Chondrocyte (in vitro differentiated cells): Measurements from ENCODE around the gene GALNT2. TPM values are rescaled to one million over a fixed set of nuclear protein-coding genes. Genes with fewer than 3 reads are reported as not detected.
A peak's percentile ranks its signal among the peaks of the same experiment; 100 is the strongest.

Experiments used
- DNase-seq: peaks from one replicate; pipeline ENCODE4 v3.0.0; 2021; ENCODE audit warnings: mixed read lengths, low spot score
- H3K27ac Mint-ChIP-seq: one replicate; pipeline ENCODE4 v1.8.0; 2021; ENCODE audit warnings: mild to moderate bottlenecking, moderate library complexity, mixed read lengths; ENCODE audit not compliant: unreplicated experiment
- H3K27me3 Mint-ChIP-seq: 2 replicates; pipeline ENCODE4 v1.8.0; 2021; ENCODE audit warnings: low read depth, mixed read lengths
- H3K36me3 Mint-ChIP-seq: 2 replicates; pipeline ENCODE4 v1.8.0; 2021; ENCODE audit warnings: low read depth, mixed read lengths
- H3K4me1 Mint-ChIP-seq: 2 replicates; pipeline ENCODE4 v1.8.0; 2021; ENCODE audit warnings: low read depth, mild to moderate bottlenecking, mixed read lengths
- H3K4me3 Mint-ChIP-seq: one replicate; pipeline ENCODE4 v1.8.0; 2021; ENCODE audit warnings: mild to moderate bottlenecking, moderate library complexity, mixed read lengths; ENCODE audit not compliant: unreplicated experiment
- H3K9me3 Mint-ChIP-seq: 2 replicates; pipeline ENCODE4 v1.8.0; 2021; ENCODE audit warnings: low read depth, mixed read lengths
- total RNA-seq: library from RNA; stranded (reverse); gene quantifications from 3 replicates; pipeline ENCODE4 v1.2.1, GENCODE V29; 2021
- TF ChIP-seq, protein P1 (sequence below): fragments of 200-600 bp; sonication (generic); IDR thresholded peaks from 2 replicates; pipeline ENCODE4 v1.5.0; 2021; ENCODE audit warnings: antibody characterized with exemption, mild to moderate bottlenecking, moderate library complexity

Gene GALNT2
- total RNA-seq, 1 donor from 2014 or later, result 223 TPM

DNA sequence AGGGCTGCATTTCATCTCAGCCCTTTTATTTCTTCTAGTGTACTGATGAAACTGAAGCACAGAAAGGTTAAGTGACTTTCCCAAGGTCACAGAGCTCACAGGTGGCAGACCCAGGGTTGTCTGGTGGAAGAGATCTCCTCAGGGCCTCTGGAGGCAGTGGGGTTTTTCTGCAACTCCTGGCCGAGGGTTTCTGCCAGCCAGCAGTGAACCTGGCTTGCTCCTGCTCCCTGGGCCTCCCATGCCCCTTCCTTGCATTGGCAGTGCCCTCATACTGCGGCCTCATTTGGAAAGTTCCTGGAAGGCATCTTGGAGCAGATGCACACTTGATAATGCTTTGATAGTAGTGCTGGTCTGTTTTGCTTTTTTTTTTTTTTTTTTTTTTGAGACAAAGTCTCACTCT lies 7.7 kb downstream of the GALNT2 start:
- no peak overlapping the region for H3K4me3 Mint-ChIP-seq

DNA sequence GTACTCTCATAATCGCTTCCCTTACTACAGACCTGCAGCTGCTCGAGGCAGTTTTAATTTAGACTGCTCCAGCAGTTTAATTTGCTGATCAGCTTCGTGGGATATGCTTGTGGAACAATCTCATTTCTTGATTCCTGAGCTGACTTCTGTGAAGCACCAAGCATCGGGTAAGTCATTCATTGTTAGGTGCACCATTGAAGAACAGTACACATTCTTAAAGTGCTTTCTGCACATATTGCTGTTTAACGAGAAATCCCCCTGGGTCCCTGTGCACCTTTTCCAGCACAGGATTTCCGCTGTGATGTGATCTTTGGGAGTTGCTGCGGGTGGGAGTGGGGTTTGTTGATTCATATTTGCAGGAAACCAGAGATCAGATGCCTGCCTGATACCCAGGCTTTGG lies 9.1 kb downstream of the GALNT2 start:
- Mint-ChIP-seq H3K9me3 (no peaks in the 10 kb centered on the region), H3K36me3 (peaks cover 8% of the 10 kb centered on the region), H3K4me1 (peaks cover 94% of the 10 kb centered on the region), H3K27ac (peak overlapping the region; percentile 39), H3K27me3 (no peaks in the 10 kb centered on the region), H3K4me3 (no peak overlapping the region)
- TF ChIP-seq, protein P1, sequence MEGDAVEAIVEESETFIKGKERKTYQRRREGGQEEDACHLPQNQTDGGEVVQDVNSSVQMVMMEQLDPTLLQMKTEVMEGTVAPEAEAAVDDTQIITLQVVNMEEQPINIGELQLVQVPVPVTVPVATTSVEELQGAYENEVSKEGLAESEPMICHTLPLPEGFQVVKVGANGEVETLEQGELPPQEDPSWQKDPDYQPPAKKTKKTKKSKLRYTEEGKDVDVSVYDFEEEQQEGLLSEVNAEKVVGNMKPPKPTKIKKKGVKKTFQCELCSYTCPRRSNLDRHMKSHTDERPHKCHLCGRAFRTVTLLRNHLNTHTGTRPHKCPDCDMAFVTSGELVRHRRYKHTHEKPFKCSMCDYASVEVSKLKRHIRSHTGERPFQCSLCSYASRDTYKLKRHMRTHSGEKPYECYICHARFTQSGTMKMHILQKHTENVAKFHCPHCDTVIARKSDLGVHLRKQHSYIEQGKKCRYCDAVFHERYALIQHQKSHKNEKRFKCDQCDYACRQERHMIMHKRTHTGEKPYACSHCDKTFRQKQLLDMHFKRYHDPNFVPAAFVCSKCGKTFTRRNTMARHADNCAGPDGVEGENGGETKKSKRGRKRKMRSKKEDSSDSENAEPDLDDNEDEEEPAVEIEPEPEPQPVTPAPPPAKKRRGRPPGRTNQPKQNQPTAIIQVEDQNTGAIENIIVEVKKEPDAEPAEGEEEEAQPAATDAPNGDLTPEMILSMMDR, result no peak
- no peak for DNase-seq

More for the DNA sequence above, 7.7 kb downstream of the GALNT2 start:
- no peaks in the 10 kb centered on the region for H3K27me3 Mint-ChIP-seq
- TF ChIP-seq, protein P1, result no peak
- peak overlapping the region; percentile 60 for H3K27ac Mint-ChIP-seq
- peaks cover 96% of the 10 kb centered on the region for H3K4me1 Mint-ChIP-seq
- no peaks in the 10 kb centered on the region for H3K9me3 Mint-ChIP-seq
- peaks cover 8% of the 10 kb centered on the region for H3K36me3 Mint-ChIP-seq
- no peak for DNase-seq

- Mint-ChIP-seq H3K4me1 (peaks cover 94% of the 10 kb centered on the region), H3K36me3 (peaks cover 11% of the 10 kb centered on the region), H3K27ac (no peak overlapping the region), H3K27me3 (no peaks in the 10 kb centered on the region), H3K9me3 (no peaks in the 10 kb centered on the region), H3K4me3 (no peak overlapping the region)
- TF ChIP-seq, protein P1, result no peak
- DNase-seq, result no peak
Measured at GRCh38 chr1:230077011-230077410, 10.0 kb downstream of the GALNT2 start.

- Mint-ChIP-seq H3K27me3 (no peaks in the 10 kb centered on the region), H3K27ac (peak overlapping the region; percentile 25), H3K4me1 (peaks cover 94% of the 10 kb centered on the region), H3K4me3 (no peak overlapping the region), H3K36me3 (peaks cover 13% of the 10 kb centered on the region), H3K9me3 (peaks cover 2% of the 10 kb centered on the region)
- DNase-seq, result no peak
- TF ChIP-seq, protein P1, result no peak
Measured at GRCh38 chr1:230077436-230078213, 10.6 kb downstream of the GALNT2 start.

DNA sequence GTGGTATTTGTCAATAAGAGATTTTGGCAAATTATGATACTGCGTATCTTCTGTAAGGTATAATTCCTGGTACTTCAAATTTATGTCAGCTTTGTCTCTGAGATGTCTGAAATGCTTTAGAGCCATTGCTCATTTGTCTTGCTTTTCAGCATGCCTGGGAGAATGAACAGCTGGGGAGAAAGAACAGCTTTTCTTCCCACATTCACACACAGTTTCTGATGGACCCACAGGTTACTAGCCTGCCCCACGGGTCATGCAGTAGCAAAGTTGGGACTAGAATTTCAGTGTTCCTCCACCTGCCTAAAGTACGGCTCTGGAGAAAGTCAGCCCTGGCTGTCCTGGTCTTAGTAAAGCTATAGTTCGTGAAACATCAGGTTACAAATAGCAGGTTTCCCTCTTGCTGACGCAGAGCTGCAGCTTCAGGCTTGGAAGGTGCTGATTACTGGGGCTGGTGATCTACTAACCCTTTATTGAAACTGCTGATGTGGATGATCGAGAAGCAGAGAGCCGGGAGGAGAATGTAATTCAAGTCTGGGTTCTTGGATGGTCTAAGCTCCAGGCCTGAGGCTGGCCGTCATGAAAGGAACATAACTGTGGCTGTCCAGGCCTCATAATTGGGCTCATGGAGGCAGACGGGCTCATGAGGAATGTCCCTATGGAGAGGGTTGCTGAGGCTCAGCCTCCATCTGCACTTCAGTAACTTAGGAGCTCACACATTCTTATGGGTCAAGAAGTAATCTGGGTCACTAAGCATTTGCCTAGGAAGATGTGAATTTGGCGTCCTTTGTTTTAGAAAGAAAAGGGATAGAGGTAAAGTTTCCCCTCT lies 12.4 kb downstream of the GALNT2 start:
- no peak for DNase-seq
- Mint-ChIP-seq H3K4me3 (no peak overlapping the region), H3K9me3 (peaks cover 5% of the 10 kb centered on the region), H3K27ac (peak overlapping the region; percentile 91), H3K27me3 (no peaks in the 10 kb centered on the region), H3K4me1 (peaks cover 94% of the 10 kb centered on the region), H3K36me3 (peaks cover 16% of the 10 kb centered on the region)
- TF ChIP-seq, protein P1, result no peak
